NCI-H526 (cell line): ENCODE results near the gene CCL28.
"Not testable (repeated sequence)": the region's sequence is repeated elsewhere in the genome, so short reads cannot be mapped to it uniquely, and the experiment has no call there.

Source experiments
- DNase-seq, 2 experiments: peaks; one replicate each; lab custom pipeline; 2025; lab: John Stamatoyannopoulos, UW

The CCL28 gene, protein sequence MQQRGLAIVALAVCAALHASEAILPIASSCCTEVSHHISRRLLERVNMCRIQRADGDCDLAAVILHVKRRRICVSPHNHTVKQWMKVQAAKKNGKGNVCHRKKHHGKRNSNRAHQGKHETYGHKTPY

DNA sequence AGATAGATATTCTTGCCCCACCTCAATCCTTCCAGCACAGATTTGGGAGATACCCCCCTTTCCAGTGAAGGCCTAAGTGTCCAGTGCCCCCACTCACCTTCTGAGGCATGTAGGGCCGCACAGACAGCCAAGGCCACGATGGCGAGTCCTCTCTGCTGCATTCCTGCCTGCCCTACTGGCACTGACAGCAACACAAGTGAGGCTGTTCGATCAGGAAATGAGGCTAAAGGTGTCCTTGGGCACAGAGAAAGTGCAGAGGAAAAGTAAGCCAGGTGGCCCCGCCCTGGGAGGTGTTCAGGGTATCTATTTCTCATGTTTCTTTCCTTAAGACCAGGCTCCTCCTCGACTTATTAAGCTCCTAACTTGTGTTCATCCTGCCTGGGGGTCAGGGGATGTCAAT lies at the start of gene CCL28:
TSS of gene CCL28 (minus strand) at position 236 of the 400 bp plus-strand sequence. CDS start at position 161, 75 bp downstream.
- no peak for DNase-seq

DNA sequence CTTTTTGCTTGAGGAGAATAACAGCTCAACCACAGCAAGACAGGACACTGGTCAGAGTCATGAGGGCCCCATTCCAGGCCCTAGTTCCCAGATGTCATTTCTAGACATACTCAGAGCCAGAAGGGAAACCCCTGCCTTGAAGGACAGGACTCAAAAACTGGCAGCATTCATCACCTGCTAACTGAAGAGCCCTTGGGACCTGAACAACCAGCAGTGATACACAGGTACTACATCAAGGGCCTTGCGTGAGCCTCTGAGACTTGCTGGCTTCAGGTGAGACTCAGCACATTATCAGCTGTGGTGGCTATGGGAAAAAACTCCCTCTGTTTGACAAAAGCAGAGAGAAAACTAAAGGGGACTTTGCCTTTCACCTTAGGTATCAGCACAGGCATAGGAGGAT lies 48.9 kb upstream of the CCL28 start:
- no peak for DNase-seq

DNA sequence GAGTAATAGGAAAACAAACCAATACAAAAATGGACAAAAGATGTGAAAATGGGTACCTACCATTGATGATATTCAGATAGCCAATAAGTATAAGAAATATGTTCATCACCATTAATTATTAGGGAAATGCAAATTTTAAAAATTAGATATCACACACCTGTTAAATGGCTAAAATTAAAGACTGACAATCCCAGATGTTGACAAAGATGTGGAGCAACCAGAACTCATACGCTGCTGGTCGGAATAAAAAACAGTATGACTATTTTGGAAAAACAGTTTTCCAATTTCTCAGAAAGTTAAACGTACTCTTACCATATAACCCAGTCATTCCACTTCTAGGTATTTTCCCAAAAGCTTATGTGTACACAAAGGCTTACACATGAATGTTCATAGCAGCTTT lies 44.4 kb upstream of the CCL28 start:
- DNase-seq = no peak

DNA sequence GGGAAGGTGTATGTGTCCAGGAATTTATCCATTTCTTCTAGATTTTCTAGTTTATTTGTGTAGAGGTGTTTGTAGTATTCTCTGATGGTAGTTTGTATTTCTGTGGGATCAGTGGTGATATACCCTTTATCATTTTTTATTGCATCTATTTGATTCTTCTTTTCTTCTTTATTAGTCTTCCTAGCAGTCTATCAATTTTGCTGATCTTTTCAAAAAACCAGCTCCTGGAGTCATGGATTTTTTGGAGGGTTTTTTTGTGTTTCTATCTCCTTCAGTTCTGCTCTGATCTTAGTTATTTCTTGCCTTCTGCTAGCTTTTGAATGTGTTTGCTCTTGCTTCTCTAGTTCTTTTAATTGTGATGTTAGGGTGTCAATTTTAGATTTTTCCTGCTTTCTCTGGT lies 29.4 kb upstream of the CCL28 start:
- not testable (repeated sequence) for DNase-seq

DNA sequence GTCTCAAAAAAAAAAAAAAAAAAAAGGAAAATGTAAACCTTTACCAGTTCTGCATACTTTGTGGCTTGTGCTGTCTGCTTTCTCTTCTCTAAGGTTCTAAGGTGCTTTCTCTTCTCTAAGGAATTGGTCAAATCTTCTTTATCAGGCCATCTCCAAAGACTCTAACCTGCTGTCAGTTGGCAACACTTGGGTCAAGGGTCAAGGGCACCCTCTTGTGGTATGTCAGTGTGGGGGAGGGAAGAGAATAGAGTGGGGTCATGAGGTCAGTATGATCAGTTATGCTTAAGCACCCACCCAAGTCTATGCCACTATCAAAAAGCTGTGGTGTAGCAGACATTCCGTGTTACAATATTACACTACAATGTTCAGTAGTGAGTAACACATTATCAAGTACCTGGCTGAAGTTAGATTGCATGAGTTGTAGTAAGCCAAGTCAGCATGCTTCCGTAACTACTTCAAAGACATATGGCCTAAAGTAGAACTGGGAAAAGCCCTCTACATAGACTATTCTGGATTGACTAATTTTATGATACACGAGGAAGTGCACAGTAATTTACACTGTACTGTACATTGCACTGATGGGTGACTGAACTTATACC lies 25.0 kb upstream of the CCL28 start:
- DNase-seq = no peak

DNA sequence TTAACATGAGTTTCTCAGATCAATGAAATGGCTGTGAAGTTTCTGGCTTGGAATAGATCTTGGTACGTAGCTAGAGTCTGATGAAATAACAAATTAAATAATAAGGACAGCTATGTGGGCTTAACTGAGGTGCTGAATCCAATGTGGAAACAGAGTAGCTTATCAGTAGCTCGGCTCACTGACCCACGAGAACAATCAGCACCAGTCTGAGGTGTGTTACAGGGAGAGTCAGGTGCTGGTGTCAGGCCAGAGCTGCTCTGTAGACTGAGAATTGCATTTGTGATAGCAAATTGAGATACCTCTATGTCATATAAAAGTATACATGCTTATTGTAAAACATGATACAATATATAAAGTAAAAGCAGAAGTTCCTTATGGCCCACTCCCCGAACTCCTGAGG lies 21.2 kb upstream of the CCL28 start:
- DNase-seq = no peak

DNA sequence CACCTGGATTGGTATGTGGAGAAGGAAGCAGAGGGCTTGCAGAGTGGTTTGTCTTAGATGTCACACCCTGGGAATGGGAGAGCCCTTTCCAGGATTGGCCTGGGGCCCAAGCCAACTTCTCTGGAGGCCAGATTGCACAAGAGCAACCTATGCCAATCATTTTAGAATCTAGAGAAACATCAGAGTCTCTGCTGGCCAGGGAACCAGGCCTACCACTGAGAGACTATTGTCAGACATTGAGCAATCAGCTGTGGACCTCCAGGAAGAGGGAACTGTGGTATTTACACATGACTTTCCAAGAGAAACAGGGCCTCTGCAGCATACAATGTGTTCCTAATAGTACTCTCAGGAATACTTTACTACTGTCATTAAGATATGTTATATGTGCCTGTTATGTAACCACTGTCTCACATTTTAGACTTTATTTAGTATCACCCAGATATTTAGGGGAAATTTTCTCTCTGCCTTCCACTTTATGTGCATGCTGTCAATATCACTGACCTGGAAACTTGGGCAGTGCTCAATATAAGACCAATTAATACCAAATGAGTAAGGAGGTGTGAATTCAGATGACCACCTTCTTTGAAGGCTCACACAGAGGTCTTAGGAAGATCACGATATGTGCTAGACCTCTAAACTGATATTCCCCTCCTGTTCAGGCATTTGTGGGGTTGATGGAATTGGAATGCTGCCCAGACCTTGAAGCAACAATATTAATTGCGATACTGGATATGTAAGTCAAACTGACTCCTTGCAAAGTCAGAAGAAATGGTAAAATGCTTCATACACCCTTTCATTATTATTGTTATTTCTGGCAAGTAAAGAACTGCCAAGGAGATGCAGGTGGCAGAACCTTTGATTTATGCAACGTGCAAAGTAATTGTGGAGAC lies 20.5 kb upstream of the CCL28 start:
- no peak for DNase-seq

DNA sequence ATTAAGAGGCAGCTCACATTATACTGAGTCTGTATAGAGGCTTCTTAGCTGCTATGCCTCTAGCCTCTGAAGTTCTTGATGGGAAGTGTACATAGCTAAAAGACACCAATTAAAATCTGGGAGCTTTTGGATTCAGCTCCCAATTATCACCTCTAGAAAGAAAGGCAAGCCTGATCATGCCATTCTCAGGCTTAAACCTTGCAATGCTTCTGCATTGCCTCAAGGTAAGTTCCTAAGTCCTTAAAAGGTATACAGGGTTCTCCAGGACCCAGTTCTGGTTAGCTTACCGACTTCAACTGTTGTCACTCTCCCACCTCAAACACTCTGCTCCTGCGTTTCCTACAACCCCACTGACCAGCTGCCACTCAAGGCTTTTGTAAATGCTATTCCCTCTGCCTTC lies 17.5 kb upstream of the CCL28 start:
- DNase-seq = no peak

DNA sequence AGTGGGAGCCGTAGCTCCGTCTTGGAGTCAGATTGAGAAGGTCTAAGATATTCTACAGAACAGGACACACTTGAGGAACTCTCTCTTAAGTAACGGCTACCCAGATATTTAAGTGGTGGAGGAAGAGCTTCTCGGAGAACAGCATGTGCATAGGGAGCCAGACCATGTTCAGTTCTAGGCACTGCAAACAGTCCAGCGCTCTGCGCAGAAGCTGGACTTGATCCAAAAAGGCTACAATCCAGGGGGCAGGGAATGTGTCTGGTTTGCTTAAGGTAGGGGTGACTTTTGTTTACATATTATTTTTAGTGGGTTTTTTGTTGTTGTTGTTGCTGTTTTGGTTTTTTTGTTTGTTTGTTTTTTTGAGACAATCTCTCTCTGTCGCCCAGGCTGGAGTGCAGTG lies 16.8 kb upstream of the CCL28 start:
- DNase-seq = no peak

DNA sequence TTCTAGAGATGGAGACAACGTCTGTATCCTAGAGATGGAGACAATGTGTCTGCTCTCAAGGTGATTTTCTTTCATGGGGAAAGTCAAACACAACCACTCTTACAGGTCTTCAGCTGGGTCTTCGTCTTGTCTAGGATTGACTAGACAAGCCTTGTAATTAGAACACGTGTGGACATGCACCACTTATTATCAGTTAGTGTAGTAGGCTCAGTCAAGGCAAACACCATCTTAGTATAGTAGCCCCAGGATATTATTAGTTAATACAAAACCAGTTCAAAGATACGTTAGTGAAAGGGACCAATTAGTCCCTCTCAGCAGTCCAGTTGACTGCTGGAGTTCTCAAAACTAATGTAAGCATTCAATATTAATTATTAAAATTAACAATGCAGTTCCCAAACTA lies 15.1 kb upstream of the CCL28 start:
- no peak for DNase-seq

DNA sequence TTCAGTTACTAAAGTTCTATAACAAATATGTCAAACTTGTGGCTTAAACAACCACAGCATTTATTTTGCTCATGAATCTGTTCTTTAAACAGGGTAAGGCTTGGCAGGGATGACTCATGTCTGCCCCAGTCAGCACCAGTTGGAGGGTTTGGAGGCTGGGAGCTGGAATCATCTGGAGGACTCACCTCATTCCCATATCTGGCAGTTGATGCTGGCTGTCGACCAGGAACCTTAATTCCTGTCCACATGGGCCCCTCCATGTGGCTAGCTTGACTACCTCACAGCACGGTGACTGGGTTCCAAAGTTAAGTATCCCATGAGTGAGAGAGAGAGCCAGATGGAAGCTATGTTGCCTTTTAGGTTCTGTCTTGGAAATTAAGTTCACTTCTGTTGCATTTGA lies 13.8 kb upstream of the CCL28 start:
- no peak for DNase-seq

DNA sequence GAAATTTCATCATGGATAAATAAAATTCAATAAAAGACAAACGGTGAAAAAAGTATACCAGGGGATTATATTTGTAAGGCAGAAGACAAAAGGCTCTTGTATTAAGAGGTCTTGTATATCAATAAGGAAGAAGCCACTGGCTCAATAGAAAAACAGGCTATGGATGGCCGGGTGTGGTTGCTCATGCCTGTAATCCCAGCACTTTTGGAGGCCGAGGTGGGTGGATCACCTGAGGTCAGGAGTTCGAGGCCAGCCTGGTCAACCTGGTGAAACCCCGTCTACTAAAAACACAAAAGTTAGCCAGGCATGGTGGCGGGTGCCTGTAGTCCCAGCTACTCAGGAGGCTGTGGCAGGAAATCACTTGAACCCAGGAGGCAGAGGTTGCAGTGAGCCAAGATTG lies 10.9 kb upstream of the CCL28 start:
- DNase-seq = not testable (repeated sequence)

DNA sequence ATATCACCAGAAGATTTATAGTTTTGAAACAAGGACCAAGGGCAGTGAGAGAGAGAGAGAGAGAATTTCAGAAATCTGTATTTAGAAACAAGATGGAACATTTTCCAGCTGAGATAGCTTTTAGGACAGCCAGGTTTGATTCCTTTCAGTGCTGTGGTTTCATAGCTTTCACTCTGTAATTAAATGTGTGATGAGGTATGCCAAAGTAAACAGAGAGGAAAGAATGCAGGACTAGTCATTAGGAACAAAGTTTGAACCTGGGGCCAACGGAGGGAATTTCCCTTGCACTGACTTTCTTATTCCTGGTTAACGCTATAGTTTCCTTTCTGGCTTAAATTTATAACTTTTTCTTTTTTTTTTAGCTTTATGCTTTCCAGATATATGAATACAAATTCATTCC lies 10.0 kb upstream of the CCL28 start:
- DNase-seq = no peak

DNA sequence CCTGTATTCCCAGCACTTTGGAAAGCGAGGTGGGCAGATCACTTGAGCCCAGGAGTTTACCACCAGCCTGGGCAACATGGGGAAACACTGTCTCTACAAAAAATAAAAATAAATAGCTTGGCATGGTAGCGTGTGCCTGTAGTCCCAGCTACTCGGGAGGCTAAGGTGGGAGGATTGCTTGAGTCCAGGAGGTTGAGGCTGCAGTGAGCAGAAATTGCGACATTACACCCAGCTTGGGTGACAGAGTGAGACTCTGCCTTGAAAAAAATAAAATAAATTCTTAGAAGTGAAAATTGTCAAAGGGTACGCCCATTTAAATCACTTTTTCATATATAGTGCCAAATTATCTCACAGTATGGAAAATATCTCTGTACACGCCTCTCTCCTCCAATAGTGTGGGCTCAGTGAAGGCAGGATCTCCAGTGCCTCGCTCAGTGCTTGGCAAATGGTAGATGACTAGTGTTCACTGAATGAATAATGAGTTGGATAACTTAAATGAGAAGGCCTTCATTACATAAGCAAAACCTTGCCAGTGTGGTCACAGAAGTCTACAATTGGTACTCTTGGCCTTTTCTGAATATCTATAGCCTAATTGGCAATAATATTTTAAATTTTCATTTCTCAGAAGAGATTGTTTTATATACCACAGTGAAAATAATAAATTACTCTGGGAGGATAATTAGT lies 9.4 kb upstream of the CCL28 start:
- DNase-seq = no peak

DNA sequence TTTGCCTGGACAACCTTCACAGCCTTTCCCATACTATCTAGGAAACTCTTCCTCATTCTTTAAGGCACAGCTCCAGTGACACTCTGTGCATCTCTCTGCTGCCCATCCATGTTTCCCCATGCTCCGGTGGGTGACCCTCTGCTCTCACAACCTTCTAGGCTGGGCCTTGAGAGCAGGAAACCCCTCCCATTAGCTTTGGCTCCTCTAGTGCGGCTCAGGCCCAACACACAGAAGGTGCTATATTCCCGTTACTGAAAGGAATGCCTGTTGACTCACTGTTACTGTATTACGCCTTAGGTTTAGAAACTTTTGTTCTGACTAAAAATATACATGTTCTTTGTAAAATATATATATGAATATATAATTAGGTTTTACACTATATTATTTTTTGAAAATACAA lies 8.1 kb upstream of the CCL28 start:
- DNase-seq = no peak

DNA sequence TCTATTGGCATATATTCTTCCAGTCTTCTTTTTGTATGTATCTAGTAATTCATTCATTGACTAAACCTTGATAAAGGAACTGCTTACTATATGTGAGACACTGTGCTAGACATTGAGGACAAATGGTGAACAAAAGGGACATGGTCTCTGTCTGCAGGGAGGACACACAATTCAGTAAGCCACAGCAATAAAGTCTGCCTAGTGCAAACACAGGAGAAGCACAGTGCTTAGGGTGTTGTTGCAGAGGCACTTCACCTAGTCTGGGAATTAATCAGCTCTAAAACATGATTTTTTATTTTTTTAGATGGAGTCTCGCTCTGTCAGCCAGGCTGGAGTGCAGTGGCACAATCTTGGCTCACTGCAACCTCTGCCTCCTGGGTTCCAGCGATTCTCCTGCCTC lies 6.4 kb upstream of the CCL28 start:
- no peak for DNase-seq

DNA sequence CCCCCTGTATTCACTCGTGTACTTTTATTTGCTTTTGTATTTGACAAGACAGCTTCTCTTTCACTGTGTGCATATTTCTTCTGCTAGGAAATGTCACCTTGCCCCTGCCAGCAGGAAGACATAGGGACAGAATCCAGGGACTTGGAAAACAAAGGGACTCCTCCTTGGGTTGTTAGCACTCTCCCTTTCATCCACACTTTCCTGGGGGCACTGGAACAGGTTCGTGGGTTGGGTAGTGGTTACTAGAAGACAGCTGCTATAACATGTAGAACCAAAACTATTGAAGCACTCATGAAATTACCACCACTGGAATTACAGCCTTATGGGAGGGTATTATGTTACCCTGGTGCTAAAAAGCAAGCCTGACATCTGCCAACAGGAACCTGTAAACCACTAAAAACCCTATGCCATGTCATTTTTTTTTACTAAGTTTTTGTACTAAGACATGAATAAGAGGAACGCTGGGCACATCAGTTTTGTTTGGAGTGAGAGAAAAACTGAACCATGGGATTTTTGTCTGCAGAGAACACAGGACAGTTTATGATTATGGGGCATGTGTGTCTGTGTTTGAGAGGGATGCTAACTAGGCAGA lies 4.7 kb upstream of the CCL28 start:
- no peak for DNase-seq

DNA sequence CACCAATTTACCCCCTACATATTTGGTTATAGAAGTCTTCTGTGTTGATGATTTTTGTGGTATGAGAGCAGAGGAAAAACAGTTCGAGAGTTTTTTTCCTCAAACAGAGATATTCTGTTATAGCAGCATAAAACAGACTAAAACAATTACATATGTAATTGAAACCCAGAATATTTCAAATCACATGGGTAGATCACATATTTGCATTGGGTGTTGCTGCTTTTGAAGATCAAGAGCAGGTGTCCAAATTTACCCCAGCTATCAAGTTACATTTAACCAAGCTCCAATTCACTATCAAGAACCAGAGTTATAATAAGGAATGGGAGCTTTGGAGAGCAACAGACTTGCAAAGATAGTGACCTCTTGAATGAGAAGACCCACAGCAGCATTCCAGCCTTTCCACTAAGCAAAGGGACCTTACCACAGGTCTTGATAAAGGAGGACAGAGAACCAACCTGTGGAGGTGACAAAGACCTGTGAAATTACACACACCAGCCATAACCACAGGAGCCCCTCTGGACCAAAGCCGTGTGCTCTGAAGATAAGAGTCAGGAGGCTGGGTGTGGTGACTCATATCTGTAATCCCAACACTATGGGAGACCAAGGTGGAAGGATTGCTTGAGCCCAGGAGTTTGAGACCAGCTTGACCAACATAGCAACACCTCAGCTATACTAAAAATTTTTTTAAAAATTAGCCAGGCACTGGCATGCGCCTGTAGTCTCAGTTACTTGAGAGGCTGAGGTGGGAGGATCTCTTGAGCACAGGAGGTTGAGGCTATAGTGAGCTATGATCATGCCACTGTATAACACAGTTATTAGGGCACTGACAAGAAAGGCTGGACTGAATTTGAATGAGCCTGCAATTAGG lies 4.0 kb upstream of the CCL28 start:
- DNase-seq = peak; percentile 33 to 57

DNA sequence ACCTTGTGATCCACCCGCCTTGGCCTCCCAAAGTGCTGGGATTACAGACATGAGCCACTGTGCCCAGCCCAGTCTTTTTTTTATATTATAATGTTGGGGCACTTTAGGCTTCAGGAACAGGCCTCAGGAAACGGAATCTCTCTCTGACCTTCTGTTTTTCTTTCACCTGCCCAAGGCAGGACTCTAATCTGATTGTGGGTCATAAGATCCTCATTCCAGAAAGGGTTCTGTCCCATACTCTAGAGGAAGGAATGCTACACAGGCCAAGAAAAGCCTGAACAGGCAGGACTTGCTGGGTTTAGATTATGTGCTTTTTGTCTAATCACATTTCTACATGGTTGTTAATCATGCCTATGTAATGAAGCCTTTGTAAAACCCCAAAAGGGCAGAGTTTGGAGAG lies 1.8 kb upstream of the CCL28 start:
- DNase-seq = no peak

DNA sequence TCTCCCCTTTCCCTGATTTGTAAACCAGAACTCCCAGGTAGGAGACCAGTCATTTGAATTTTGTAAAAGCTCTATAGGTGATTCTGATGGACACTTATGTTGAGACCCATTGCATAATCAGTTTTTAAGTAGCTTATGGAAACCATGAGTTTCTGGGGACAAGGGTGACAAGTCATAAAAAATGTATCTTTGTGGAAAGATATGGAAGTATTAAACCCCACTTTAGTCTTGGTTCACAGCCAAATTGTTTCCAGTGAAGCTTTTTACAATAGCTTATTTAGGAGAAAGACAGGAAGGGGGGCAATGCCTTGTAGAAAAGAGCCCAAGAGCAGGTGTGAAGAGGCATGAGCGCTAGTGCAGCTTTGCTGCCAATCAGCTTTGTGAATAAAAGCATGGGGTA lies 453 bp upstream of the CCL28 start:
- DNase-seq = no peak

DNA sequence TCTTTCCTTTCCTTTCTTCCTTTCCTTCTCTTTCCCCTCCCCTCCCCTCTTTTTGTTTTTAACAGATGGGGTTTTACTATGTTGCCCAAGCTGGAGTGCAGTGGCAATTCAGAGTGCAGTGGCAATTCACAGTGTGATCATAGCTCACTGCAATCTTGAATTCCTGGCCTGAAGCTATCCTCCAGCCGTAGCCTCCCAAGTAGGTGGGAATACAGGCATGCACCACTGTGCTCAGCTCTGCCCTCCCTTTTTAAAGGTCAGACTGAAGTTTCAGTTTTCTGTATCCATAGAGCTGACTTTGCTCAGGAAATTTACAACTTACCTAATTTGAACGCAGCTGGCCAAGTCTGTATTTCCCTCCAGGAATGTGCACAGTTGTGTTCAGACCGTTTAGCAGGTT lies 696 bp downstream of the CCL28 start:
- DNase-seq = peak in 1 of 2 experiments; percentile 32
